ENCODE results near the gene TEDC2. TPM values are rescaled to one million over a fixed set of nuclear protein-coding genes. Genes with fewer than 3 reads are reported as not detected.

The TEDC2 gene
- total RNA-seq, 1 experiment from 2014 or later, result 48.5 TPM

DNA sequence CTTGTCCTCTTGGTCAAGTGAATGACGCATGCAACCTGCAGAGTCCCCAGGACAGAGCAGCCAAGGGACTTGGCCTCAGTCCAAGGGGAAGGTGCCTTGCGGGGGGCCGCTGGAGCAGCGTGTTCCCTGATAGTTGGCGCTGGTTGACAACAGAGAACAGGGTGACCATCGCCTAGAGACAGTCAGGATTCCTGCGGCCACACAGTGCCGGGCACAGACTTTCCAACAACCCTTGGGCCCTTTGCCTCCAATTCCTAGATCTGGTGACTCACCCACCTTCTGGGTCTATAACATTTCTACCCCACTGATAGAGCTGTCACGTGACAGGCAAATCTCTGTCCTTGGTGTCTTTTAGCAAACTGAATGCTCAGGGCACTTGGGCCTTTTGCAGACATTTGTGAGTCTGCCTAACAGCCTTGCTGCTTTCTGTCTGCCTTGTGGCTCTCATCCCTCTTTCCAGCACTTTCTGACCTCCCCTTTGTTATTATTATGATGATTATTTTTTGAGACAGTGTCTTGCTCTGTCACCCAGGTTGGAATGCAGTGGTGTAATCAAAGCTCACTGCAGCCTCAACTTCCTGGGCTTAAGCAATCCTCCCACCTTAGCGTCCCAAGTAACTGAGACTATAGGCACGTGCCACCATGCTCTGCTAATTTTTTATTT, 11.9 kb upstream of the TEDC2 start:
- Histone ChIP-seq H3K4me3 (ENCODE audit: low read depth, low read length, poor library complexity, severe bottlenecking) (no peak overlapping the region), H3K9me3 (ENCODE audit: low read depth, low read length, poor library complexity, severe bottlenecking) (no peaks in the 10 kb centered on the region), H3K27me3 (replicated peaks; ENCODE audit: insufficient read depth, low read depth, low read length, poor library complexity) (no peaks in the 10 kb centered on the region), H3K36me3 (ENCODE audit: insufficient read depth, low read length, poor library complexity, severe bottlenecking) (peaks cover 98% of the 10 kb centered on the region), H3K4me1 (ENCODE audit: insufficient read depth, low read length, poor library complexity, severe bottlenecking) (no peaks in the 10 kb centered on the region), H3K27ac (ENCODE audit: low read depth, low read length, poor library complexity, severe bottlenecking) (no peak overlapping the region)
- CTCF ChIA-PET, result interaction anchor here (0.7 kb wide), 1 partner anchor 13 kb away, joined by 3 read pairs; no protein-coding TSS in a partner anchor
- TF ChIP-seq CTCF (conservative IDR thresholded peaks at IDR 0.05; ENCODE audit: low read depth, low read length), result no peak
- no peak for TF ChIP-seq EZH2 (IDR thresholded peaks at IDR 0.05; ENCODE audit: borderline replicate concordance, low read depth, low read length, poor library complexity, severe bottlenecking)
- POLR2A ChIA-PET (ENCODE audit: low non-redundant PET), result no interaction called here
- no TSS peak for BruUV-seq (replicated peaks)
- no peak for DNase-seq (ENCODE audit: low spot score)
- intact Hi-C loops (cut with micrococcal nuclease; ENCODE audit: unreplicated experiment), result no loop called here

- H3K27ac ChIP-seq (ENCODE audit: low read depth, low read length, poor library complexity, severe bottlenecking), result no peak overlapping the region
- H3K4me3 ChIP-seq (ENCODE audit: low read depth, low read length, poor library complexity, severe bottlenecking), result no peak overlapping the region
- H3K9me3 ChIP-seq (ENCODE audit: low read depth, low read length, poor library complexity, severe bottlenecking), result no peaks in the 10 kb centered on the region
- H3K36me3 ChIP-seq (ENCODE audit: insufficient read depth, low read length, poor library complexity, severe bottlenecking), result peaks cover 99% of the 10 kb centered on the region
- TF ChIP-seq EZH2 (IDR thresholded peaks at IDR 0.05; ENCODE audit: borderline replicate concordance, low read depth, low read length, poor library complexity, severe bottlenecking) (no peak), CTCF (conservative IDR thresholded peaks at IDR 0.05; ENCODE audit: low read depth, low read length) (no peak)
- no TSS peak for BruUV-seq (replicated peaks)
- H3K27me3 ChIP-seq (replicated peaks; ENCODE audit: insufficient read depth, low read depth, low read length, poor library complexity), result no peaks in the 10 kb centered on the region
- intact Hi-C loops (cut with micrococcal nuclease; ENCODE audit: unreplicated experiment), result no loop called here
- H3K4me1 ChIP-seq (ENCODE audit: insufficient read depth, low read length, poor library complexity, severe bottlenecking), result no peaks in the 10 kb centered on the region
- ChIA-PET POLR2A (ENCODE audit: low non-redundant PET) (no interaction called here), CTCF (no interaction called here)
- no peak for DNase-seq (ENCODE audit: low spot score)
Observed at GRCh38 chr16:2449118-2449517, 10.8 kb upstream of the TEDC2 start.

DNA sequence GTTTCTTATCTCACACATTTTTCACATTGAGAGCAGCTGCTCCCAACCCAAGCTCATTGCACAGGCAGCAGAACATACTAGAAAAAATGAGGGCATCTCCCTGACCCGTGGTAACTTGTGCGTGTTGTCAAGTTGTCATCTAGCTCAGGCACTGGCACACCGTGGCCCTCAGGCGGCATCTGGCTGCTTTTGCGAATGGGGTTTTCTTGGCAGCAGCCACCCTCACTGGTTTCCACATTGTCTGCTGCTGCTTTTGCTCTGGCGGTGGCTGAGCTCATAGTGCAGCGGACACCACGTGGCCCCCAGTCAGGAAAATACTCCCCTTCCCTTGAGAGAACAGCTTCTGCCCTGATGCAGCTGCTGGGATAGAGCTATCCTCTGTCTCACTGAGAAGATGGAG, 9.4 kb upstream of the TEDC2 start:
- peaks cover 96% of the 10 kb centered on the region for H3K36me3 ChIP-seq (ENCODE audit: insufficient read depth, low read length, poor library complexity, severe bottlenecking)
- TF ChIP-seq CTCF (conservative IDR thresholded peaks at IDR 0.05; ENCODE audit: low read depth, low read length) (no peak), EZH2 (IDR thresholded peaks at IDR 0.05; ENCODE audit: borderline replicate concordance, low read depth, low read length, poor library complexity, severe bottlenecking) (no peak)
- no peak overlapping the region for H3K4me3 ChIP-seq (ENCODE audit: low read depth, low read length, poor library complexity, severe bottlenecking)
- no peaks in the 10 kb centered on the region for H3K27me3 ChIP-seq (replicated peaks; ENCODE audit: insufficient read depth, low read depth, low read length, poor library complexity)
- H3K4me1 ChIP-seq (ENCODE audit: insufficient read depth, low read length, poor library complexity, severe bottlenecking), result no peaks in the 10 kb centered on the region
- H3K27ac ChIP-seq (ENCODE audit: low read depth, low read length, poor library complexity, severe bottlenecking), result no peak overlapping the region
- CTCF ChIA-PET, result no interaction called here
- intact Hi-C loops (cut with micrococcal nuclease; ENCODE audit: unreplicated experiment), result no loop called here
- no peak for DNase-seq (ENCODE audit: low spot score)
- POLR2A ChIA-PET (ENCODE audit: low non-redundant PET), result interaction anchor here (0.6 kb wide), 1 partner anchor 18 kb away, joined by 18 read pairs; no protein-coding TSS in a partner anchor
- H3K9me3 ChIP-seq (ENCODE audit: low read depth, low read length, poor library complexity, severe bottlenecking), result no peaks in the 10 kb centered on the region
- BruUV-seq (replicated peaks), result no TSS peak
